ENCODE data around the gene CLDN7.

CLDN7 gene

GRCh38 chr17:7289256-7290032 is 27.2 kb upstream of the CLDN7 start:
- no peak for TF ChIP-seq CTCF (IDR thresholded peaks at IDR 0.05; ENCODE audit: control insufficient read depth, insufficient read depth, low read depth, low read length, missing control alignments)
- H3K4me3 ChIP-seq (ENCODE audit: control insufficient read depth, low read depth, low read length): no peak overlapping the region
- no peak for DNase-seq (ENCODE audit: low read depth)

GRCh38 chr17:7285679-7286078 is 23.4 kb upstream of the CLDN7 start:
- DNase-seq (ENCODE audit: low read depth): no peak
- no peak for TF ChIP-seq CTCF (IDR thresholded peaks at IDR 0.05; ENCODE audit: control insufficient read depth, insufficient read depth, low read depth, low read length, missing control alignments)

GRCh38 chr17:7284911-7285310 is 22.6 kb upstream of the CLDN7 start:
- H3K4me3 ChIP-seq (ENCODE audit: control insufficient read depth, low read depth, low read length): no peak overlapping the region
- TF ChIP-seq CTCF (IDR thresholded peaks at IDR 0.05; ENCODE audit: control insufficient read depth, insufficient read depth, low read depth, low read length, missing control alignments): no peak
- DNase-seq (ENCODE audit: low read depth): no peak

More at GRCh38 chr17:7285679-7286078, 23.4 kb upstream of the CLDN7 start:
- H3K4me3 ChIP-seq (ENCODE audit: control insufficient read depth, low read depth, low read length): no peak overlapping the region

GRCh38 chr17:7283471-7284216 is 21.4 kb upstream of the CLDN7 start:
- H3K4me3 ChIP-seq (ENCODE audit: control insufficient read depth, low read depth, low read length): no peak overlapping the region
- no peak for TF ChIP-seq CTCF (IDR thresholded peaks at IDR 0.05; ENCODE audit: control insufficient read depth, insufficient read depth, low read depth, low read length, missing control alignments)
- no peak for DNase-seq (ENCODE audit: low read depth)

GRCh38 chr17:7282752-7283321 is 20.6 kb upstream of the CLDN7 start:
- no peak overlapping the region for H3K4me3 ChIP-seq (ENCODE audit: control insufficient read depth, low read depth, low read length)
- no peak for TF ChIP-seq CTCF (IDR thresholded peaks at IDR 0.05; ENCODE audit: control insufficient read depth, insufficient read depth, low read depth, low read length, missing control alignments)
- DNase-seq (ENCODE audit: low read depth): no peak

- no peak for DNase-seq (ENCODE audit: low read depth)
- H3K4me3 ChIP-seq (ENCODE audit: control insufficient read depth, low read depth, low read length): peak overlapping the region; percentile 55
- TF ChIP-seq CTCF (IDR thresholded peaks at IDR 0.05; ENCODE audit: control insufficient read depth, insufficient read depth, low read depth, low read length, missing control alignments): no peak
Observed at GRCh38 chr17:7281953-7282751, 19.9 kb upstream of the CLDN7 start.

Measured in AG09309 (cell line).